HG03354 (cell line): Measurements from ENCODE around the gene NEAT1.

Source experiments
- ATAC-seq: cut with Tn5 transposase; IDR thresholded peaks from one replicate; pipeline ENCODE4 v1.9.1; 2021; ENCODE audit warnings: mild to moderate bottlenecking; ENCODE audit not compliant: unreplicated experiment, poor library complexity, severe bottlenecking

NEAT1 gene

GRCh38 chr11:65422633-65423515, at the start of gene NEAT1:
Gene NEAT1 (plus strand): TSS chr11:65422798.
- no peak for ATAC-seq

DNA sequence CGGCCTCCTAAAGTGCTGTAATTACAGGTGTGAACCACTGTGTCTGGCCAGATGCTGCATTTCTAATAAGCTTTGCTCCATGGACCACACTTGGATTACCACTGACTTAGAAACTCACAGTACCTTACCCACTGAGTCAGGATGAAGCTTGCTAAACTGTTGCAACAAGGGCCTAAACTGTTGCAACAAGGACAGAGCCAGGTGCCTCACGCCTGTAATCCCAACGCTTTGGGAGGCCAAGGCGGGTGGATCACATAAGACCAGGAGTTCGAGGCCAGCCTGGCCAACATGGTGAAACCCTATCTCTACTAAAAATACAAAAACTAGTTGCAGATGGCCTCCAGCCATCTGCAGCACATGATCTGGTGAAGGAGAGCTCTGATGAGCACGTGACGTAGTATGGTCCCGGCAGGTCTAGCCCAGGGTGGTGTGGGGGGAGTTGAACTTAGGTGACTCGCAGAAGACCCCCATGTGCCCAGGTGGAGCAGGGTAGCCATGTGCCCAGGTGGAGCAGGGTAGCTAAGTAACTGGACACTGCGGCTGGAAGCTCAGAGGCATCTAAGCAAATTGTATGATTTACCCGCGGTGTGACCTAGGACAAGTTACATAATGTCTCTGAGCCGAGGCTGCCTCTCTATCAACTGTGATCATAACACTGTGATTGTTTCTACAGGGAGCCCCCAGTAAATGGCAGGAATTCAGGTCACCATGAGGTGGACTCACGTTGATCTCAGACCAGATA, 48.6 kb upstream of the NEAT1 start:
- no peak for ATAC-seq

DNA sequence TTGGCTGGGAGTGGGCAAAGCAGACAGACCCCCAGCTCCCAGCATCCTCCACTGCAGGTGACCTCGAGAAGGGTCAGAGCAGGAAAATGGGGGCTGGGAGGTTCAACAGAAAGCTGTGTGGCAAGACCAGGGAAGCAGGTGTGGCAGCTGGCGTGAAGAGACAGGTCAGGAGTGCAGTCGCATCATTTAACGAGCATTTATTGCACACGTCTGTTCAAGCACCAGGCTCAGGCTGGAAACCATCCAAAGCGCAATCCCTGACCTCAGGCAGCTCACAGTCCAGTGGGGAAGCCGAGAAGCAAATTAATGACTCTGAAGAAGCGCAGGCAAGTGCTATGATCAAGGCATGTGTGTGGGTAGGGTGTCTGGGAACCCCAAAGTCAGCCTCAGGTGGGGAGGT, 47.6 kb upstream of the NEAT1 start:
- ATAC-seq = no peak

GRCh38 chr11:65376138-65376713, 46.4 kb upstream of the NEAT1 start:
- ATAC-seq = no peak

- no peak for ATAC-seq
These were observed 45.6 kb upstream of the NEAT1 start for GRCh38 chr11:65377036-65377435.

GRCh38 chr11:65377777-65378176, 44.8 kb upstream of the NEAT1 start:
- no peak for ATAC-seq

DNA sequence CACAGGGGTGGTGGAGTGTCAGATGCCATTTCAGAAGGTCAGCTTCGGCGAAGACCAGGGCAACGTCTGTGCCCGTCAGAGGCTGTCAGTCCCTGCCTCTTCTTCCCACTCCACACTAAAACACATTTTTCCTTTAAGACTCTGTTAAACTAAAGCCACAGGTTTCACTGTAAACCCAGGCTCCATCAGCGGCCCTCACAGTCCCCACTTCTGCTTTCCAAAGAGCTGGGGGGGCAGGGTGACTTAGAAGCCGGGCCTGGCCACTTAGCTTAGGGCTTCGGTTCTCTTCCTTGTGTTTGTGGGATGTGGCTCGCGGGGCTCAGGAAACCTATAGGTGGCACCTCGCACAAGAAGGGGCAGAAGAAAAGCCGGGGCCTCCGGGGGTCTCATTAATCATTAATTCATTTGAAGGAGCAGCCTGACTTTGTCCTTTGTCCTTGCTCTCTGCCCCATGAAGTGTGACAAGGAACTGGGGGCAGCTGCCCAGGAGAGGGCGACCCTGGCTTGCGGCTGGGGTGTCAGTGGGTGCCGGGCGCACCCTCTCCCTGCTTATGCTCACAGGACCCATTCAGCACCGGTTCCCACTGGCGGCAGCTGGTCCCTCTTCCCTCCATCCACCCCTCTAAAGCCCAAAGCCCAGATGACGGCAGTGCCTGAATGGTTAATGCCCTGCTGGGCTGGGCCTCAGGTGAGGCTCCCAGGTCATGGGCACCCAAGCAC, 44.2 kb upstream of the NEAT1 start:
- no peak for ATAC-seq

- ATAC-seq = no peak
These were observed 43.5 kb upstream of the NEAT1 start for GRCh38 chr11:65378928-65379638.

- ATAC-seq = no peak
These were observed 42.7 kb upstream of the NEAT1 start for GRCh38 chr11:65379698-65380459.

GRCh38 chr11:65380460-65381119, 42.0 kb upstream of the NEAT1 start:
- ATAC-seq = no peak

DNA sequence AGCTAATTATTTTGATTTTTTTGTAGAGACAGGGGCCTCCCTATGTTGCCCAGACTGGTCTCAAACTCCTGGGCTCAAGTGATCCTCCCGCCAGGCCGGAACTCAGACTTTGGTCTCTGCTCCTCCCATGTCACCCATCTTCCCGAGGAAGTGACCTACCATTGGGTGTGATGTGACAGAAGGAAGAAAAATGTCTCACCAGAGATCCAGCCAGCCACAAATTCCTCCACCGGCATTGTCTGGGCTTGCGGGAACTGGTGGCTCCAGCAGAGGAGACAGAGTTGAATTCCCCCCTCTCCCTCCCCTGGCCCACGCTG, 40.9 kb upstream of the NEAT1 start:
- peak; percentile 7 for ATAC-seq

DNA sequence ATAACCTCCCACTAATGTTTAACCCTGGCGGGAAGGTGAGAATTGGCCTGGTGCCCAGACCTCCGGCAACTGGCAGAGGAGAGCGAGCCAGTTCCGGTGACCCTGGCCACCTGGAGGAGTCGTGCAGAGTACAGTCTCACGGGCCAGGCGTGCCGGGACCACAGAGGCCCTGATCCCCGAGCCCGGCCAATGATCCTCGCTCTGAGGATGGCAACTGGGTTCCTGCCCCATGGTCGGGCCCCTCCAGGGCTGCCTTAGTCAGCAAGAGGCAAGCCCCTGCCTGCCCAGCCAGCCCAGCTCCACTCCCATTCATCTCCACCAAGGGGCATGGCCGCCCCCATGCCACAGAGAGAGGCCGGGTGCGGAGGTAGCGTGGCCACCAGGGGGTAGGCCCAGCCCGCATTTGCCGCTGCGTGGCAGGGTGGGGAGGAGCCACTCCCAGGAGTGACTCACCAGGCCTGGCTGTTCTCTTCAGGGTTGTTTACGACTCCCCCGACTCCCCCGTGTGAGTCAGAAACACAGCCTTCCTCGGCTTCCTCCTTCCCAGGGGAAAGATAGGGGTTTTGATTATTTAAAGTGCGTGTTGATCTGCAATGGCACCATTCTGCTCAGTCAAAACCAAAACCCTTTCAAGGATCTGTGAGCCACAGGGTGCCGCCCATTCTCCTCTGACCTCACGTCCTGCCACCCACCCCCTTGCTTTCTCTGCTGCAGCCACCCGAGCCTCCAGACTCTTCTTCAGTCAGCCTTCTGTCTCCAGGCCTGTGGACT, 40.4 kb upstream of the NEAT1 start, which contains the start of gene SLC25A45:
Gene SLC25A45 (minus strand): TSS at position 614 of the 771 bp plus-strand sequence. CDS start 695 bp downstream, outside the sequence.
- peak; percentile 65 for ATAC-seq

DNA sequence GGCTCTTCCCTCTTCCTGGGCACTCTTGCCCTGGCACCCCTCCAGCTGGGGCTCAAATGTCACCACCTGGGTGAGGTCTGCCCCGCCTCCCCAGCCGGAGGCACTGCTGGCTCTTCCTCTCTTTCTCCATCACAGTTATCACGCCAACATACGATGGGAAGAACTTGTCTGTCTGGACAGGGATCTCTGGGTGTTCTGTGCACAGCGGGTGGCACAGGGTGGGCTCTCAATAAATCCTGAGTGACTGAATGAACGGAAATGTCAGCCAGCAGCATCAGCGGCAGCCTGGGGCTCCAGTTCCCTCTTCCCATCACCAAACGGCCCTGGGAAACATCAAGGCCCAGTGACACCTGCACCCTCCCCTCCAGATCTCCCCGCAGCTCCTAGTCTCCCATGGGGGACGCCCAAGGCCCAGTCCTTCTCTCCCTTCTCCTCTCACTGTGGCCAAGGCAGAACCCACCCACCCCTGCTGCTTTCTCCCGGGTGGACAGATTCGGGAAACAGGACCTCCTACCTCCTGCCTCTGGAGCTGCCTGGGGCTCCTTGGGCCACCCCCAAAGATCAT, 39.7 kb upstream of the NEAT1 start:
- ATAC-seq = no peak

DNA sequence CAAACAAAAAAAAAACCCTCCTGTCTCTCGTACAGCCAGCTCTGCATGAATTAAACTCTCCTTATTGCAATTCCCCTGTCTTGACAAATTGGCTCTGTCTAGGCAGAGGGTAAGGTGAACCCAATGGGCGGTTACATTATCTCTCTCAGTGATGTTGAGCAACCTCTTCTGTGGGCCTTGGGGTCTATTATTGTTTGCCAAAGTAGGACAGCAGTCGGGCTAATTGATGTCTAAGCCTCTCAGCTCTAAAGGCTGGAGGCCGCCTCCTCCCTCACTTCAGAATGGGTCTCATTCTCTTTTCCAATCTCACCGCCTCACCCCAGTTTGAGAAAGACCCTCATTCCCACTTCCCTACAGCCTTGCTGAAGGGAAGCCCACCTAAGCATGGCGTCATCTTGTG, 38.8 kb upstream of the NEAT1 start:
- ATAC-seq = no peak

DNA sequence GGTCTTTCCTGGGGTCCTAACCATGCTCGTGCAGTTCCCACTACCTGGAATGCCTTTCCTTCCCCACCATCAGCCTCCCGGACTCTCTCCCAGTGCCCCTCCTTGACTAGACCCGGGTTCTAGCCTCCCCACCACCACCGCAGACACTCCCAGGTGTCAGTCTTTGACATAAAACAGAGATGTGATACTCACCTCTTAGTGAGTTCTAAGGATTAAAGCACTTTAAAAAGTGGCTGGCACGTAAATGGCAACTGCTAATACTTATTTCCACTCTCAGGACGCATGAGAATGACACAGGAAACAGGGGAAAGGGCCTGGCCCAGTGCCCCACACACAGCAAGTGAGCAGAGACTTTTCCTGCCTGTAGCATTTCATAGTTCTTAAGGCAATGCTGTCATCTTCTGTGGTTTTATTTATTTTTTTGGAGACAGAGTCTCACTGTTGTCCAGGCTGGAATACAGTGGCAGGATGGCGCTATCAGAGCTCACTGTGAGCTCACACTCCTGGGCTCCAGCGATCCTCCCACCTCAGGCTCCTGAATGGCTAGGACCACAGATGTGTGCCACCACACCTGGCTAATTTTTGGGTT, 38.2 kb upstream of the NEAT1 start:
- ATAC-seq = no peak

DNA sequence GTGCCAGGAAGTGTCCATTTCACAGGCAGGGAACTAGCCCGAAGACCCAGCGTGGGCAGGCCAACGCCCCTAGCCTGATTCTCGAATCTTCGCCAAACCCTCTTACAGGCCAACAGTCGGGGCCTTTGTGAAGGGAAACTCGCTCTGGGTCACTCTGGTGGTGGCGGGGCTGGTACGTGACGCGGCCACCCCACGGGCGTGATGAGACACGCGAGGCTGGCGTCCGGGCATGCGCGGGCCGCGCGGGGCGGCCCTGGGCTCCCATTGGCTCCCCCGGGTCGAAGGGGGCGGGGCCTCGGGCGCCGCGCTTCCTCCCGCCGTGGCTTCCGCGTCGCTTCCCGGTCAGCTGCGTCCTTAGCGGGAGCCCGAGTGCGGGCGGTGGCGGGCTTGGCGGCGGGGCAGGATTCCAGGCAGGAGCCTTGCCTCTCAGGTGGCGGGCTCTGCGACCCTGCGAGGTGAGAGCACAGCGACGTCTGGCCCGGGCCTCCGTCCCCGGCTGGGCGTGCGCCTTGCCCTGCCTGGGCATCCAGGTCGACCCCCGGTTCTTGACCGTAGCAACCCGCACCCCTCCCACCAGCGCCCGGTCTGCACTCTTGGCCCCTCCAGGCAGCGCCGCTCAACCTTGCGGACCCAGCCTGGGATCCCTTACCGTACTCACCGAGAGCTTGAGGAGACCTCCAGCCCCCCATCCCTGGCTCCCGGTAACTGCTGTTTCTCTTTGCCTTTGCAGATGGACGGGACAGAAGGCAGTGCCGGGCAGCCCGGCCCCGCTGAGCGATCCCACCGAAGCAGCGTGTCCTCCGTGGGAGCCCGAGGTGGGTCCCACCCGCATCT, 36.1 kb upstream of the NEAT1 start, which contains the start of gene FRMD8:
Gene FRMD8 (plus strand): TSS at position 331 of the 834 bp plus-strand sequence. CDS start 400 bp downstream, at position 731.
- peak; percentile 49 for ATAC-seq
